ENCODE measurements around the gene CSMD2.
"Not testable (repeated sequence)": the region's sequence is repeated elsewhere in the genome, so short reads cannot be mapped to it uniquely, and the experiment has no call there.

The CSMD2 gene

DNA sequence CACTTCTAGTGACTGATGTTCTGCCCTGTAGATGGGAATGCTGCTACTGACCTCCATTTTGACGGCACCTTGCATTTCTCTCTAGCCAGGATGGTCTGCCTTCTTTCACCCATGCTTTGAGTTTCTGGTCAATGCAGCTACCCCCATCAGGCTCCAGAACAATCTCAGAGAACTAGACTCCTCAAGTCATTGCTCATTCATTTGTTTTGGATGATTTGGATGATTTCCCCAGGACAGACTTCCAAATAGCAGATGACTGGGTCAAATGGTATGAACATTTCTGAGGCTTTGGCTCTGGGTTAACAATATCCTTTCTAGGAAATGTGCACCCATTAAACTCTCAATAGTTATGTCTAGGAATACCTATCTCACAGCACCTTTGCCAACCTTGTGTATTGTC is 63.9 kb downstream of the CSMD2 start:
- no peak for DNase-seq

DNA sequence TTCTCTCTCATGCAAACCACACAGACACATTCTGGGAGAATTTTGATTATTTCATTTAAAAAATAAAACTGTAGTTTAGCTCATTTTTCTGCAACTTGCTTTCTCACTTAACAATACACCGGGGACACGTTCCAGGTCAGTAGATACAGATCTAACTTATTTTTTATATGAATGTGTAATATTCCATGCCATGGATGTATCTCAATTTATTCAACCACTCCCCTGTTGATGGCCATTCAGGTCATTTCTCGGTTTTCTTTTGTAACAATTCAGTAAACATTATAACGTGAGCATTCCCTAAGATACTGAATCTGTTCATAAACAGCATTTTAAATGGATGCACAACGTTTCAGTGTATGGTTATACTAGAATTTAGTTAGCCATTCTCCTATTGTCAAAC is 64.7 kb downstream of the CSMD2 start:
- DNase-seq = no peak

DNA sequence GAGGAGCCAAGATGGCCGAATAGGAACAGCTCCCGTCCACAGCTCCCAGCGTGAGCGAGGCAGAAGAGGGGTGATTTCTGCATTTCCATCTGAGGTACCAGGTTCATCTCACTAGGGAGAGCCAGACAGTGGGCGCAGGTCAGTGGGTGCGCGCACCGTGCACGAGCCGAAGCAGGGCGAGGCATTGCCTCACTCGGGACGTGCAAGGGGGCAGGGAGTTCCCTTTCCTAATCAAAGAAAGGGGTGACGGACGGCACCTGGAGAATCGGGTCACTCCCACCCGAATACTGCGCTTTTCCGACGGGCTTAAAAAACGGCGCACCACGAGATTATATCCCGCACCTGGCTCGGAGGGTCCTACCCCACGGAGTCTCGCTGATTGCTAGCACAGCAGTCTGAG is 72.6 kb downstream of the CSMD2 start:
- not testable (repeated sequence) for DNase-seq

DNA sequence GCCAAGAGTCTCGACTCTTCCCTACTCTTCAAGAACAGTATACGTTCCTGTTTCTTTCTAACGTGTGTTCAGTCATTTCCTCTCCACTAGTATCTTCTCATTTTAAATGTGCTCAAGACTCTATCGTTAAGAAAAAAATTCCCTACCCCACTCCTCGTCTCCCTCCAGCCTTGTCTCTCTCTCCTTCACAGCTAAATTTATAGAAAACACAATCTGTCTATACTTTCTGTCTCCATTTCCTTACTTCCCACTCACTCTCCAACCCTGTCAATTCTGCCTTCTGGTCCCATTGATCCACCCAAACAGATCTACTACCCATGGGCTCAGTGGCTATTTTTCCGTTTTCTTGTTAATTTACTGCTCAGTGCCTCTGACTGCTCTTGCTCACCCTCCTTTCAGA is 75.3 kb downstream of the CSMD2 start:
- no peak for DNase-seq

DNA sequence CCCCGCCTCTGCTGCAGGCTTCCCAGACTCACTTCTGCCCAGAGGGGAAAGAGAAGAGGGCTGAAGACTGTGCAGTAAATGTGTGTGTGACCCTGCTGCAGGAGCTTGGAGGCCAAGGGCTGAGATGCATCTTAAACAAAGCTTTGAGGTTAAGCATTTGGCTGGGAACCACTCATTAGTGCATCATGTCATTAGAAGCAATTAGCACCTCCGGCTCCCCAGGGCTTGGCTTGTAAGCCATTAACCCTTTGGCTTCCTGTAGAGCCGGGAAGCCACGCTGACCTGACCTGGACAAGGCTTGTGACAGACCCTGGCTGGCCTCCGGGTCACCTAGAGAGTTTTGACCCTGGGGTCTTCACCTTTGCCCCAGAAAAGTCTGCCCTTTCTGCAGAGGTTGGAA is 77.0 kb downstream of the CSMD2 start:
- DNase-seq = no peak

DNA sequence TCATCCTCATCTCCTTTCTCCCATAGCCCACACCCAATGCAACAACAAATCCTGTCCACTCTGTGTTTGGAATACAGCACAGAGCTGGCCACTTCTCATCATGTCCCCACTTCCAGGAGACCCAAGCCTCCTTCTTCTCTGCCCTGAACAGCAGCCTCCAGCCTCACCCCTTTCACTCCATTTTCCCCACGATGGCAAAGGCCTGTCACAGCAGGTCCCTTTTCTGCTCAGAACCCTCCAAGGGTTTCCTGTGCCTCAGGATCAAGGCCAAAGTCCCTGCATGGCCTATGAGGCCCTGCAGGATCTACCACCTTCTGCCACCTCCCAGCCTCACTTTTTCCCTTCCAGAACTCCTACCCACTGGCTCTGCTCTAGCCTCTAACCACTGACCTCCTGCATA is 78.5 kb downstream of the CSMD2 start:
- no peak for DNase-seq

DNA sequence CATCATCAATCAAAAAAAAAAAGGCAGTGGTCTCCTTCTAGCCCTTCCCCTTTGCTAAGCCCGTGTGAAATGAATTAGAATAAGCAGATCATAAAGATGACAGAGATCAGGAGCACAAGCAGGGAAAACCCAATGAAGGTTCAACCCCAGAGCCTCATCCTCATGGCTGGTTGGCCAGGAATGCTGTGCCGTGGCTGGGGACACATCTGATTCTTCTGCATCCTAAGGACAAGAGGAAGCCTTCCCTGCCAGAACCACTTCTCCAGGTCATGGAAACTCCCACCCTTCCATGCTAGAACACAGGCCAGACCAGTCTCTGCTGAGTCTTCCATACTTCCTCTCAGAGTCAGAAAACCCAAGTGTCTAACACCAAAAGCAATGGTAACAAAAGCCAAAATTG is 81.1 kb downstream of the CSMD2 start:
- DNase-seq = no peak

DNA sequence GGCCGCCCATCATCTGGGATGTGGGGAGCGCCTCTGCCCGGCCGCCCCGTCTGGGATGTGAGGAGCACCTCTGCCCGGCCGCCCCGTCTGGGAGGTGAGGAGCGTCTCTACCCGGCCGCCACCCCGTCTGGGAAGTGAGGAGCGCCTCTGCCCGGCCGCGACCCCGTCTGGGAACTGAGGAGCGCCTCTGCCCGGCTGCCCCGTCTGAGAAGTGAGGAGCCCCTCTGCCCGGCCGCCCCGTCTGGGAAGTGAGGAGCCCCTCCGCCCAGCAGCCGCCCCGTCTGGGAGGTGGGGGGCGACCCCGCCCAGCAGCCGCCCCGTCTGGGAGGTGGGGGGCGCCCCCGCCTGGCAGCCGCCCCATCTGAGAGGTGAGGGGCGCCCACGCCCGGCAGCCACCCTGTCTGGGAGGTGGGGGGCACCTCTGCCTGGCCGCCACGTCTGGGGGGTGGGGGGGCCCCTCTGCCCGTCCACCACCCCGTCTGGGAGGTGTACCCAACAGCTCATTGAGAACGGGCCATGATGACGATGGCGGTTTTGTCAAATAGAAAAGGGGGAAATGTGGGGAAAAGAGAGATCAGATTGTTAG is 82.9 kb downstream of the CSMD2 start:
- DNase-seq = not testable (repeated sequence)

DNA sequence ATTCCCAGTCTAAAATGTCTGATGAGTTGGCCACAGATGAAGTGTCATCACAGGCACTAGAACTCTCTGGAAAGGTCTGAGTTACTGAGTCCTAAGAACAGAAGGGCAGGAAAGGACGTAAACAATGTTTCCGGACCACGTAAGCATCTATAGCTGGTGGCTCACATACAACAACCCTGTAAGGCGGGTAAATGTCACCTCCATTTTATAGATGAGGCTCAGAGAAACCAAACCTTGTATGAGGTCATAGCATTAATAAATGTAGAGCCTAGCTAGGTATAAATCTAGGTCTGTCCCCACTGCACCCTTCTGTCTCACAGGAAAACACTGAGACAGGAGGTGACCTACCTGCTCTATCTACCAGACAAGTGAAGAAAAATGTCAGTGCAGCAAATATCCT is 86.6 kb downstream of the CSMD2 start:
- no peak for DNase-seq

DNA sequence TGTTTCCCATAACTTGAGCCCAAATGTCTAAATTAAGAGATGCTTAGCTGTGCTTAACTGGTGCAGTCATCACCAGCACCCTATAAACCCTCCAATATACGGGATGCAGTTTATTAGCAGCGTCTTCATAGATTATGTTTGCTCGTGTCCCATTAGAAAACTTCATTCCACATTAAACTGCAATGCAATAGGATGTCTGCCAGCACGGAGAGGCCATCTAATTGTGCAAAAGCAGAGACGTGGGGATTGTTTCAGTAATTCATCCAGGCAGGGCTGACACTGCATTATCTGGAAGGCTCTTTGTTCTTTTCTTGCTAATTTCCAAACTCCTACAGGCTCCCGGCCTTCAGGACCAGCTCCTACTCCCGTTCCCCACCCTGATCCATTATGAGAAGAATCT is 89.5 kb downstream of the CSMD2 start:
- DNase-seq = no peak

DNA sequence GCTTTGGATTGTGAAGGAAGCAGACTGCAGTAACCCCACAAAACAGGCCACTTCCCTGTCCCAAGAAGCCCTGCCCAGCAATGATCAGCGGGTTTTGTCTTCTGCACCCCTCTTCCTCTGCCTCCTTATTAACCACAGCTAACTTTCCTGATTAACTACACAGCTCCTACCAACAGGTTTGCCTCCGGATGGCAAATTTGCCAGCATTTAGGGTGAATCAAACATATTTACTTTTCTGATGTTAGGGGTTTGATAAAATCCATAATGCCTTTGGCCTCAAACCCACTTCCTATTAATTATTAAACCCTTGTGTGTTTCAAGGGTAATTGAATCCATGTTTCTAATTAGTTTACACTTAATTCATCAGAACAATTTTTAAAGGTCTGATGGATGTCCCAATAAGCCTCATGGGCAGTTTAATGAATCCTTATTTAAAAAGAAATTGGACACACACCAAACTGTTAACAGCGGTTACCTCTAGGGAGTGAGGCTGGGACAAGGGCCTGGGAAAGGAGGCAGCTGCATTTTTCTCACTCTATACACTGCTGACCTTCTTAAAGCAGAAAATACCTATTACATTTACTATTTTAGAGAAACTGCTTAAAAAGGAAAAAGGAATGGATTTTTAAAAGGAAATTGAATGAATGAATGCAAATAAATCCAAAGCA is 91.9 kb downstream of the CSMD2 start:
- DNase-seq = no peak

DNA sequence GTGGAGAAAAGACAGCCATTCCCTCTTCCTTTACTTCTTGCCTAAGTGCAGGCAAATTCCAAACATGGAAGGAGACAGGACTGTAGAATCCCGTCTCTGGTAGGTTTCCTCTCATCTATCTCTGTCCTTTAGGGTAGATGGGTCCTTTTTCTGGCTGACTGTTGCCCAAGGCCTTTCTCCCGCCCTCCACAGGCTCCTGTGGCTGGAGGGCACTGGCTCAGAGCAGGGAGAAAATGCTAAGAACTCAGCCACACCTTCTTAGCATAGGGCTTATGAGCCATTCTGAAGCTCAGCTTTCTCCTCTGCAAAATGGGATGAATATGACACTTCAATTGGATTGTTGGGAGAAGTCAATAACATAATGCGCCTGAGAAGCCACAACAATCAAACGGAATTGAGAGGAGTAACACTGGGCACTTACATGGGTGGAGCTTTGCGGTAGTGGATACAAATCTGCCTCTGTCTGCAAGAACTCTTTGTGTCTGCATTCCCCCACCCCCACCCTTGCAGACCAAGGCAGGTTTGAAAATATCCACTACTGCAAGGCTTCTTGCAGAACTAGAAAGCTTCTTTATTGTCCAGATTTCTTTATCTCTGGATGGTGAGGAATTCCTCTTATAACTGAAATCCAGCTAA is 94.7 kb downstream of the CSMD2 start:
- no peak for DNase-seq

DNA sequence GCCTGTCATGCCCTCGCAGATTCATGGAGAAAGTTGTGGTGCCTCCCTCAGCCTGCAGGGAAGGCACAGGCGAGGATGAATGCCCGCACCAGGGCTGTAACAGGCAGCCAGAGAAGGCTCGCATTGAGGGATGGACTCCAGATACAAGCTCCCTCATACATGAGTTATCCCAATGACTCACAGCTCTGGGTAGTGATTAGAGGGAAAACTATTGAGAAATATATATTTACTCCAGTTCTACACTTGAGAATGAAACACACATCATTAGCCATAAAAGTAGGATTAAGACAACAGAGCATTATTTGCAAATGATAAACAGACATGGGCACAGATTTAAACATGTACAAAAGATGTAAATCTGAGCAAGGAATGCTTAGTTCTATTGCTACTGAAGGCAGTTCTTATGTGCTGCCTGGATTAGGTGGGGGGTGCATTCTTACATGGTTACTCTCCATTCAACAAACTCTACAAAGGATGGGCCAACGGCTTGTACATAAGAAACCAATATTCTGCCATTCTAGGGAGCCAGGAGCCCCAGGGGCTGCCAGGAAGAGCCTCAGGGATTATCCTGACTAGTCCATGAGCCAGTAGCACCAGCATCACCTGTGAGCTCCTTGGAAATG is 97.9 kb downstream of the CSMD2 start:
- DNase-seq = no peak

DNA sequence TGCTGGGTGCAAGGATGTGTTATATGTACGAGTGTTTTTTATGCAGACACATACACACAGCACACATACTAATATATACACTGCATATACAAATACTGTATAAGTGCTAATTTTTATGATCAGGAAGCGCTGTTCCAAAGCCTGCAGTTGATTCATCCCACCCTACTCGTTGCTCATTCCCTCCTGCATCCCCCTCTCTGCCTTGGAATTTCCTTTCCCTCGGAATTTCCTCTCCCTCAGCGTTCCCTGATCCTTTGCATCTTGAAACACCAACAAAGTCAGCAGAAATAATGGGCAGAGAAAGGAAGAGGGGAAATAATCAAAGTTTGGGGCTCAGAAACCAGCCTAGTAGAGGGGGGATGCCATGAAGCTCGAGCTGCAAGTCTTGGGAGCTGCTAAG is 98.9 kb downstream of the CSMD2 start:
- no peak for DNase-seq

DNA sequence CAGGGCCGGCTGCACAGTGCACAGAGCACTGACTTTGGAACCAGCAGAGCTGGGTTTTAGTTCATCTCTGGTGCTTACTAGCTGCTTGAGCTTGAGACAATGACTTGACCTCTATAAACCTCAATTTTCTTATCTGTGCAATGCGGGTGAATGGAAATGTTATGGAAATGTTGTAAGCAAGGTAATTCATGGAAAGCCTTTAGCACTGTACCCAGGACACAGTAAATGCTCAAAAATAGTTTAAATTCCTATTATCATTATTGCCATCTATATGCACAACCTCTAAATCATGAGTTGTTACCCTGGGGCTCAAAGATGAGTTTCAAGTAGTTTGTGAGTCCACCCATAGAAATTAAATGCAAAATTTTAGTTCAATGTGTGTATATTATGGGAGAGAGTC is 99.5 kb downstream of the CSMD2 start:
- DNase-seq = no peak

DNA sequence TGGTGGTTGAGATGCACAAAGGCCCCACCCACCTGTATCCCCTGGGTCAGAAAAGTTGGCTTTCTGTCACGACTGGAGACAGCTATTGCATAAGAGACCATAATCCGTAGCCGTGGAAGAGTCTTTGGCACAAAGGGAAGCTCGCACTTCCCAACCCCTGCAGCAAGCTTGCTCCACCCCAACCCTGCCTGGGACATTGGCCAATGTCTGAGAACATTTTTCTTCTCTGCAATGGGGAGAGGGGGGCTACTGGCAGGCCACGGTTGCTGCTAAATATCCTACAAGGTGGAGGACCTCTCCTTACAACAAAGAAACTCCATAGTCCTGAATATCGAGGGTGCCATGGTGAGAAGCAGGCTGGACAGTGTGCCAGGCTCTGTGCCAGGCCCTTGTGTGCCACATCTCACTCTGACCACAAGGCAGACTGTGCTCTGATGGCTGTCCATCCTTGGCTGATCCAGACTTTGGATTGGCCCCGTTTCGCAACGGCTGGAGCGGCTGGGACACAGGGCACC is 104.1 kb downstream of the CSMD2 start:
- DNase-seq = no peak

DNA sequence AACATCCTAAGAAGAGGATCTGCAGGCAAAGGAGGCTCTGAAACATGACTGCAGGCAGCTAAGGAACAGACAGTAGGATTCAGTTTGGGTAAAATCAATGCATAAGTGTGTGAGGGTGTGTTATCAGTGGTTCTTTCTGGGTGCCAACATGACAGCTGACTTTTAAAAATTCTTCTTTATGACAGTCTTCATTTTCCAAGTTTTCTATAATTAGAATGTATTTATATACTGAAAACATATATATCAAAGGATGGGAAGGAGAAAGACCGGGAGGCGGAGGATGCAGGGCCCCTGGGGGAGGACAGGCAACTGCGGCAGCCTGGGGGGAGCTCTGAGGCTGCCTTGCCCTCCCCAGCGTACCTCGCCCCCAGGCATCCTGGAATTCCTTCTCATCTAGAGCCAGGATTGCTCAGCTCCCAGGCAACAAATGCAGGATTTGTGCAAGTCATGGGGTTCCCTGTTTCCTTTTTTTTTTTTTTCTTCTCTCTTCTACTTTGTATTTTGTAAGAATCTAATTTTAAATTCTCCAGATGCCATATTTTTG is 104.8 kb downstream of the CSMD2 start:
- DNase-seq = no peak

DNA sequence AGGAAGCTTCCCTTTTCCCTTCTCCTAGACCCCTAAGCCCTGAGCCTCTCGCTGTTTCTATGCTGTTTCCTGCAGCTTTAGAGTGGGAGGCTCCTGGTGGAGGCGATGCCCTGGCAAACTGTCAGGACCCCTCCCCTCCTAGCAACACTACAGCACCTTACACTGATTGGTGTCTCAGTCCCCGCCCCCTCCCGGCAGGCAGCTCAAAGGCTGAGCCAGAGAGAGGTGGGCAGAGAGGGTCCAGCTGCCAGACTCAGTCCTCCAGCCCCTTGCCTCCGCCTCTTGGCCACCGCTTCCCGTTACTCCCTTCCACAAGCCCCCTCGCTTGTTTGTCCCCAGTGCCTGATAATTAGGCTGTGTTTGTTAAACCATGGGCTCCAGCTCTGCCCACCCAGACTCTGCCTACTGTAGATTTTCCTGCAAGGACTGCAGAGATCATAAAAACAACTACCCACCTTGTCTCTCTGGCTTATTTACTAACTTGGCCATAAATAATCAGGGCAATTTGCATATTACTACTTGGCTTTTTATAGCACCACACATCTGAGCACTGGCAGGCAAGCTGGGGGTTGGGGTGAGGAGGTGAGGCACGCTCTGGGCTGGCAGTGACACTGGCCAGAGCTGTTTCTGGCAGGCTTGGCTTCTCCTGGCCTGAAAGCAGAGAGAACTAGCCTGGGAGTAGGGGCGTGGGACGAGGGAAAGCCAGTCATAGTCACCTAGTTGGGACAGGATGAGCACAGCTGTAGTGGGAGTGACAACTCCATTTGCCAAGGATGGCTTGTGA is 107.5 kb downstream of the CSMD2 start:
- no peak for DNase-seq

DNA sequence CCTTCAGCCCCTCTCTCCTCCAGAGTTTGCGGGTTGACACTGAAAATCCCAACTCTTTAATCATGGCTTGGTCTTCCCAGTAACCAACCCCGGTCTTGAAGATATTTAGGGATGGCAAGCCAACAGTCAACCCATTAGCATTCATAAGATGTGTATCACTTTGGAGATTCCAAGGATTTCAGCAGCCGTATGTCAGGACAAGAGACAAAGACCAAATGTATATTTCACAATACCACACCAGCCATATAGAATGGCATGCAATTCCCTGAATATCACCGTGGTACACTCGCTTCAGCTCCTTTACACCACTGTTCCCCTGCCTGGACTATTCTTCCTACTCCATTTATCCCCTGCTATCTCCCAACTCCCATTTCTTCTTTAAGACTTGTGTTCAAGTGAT is 109.2 kb downstream of the CSMD2 start:
- no peak for DNase-seq

DNA sequence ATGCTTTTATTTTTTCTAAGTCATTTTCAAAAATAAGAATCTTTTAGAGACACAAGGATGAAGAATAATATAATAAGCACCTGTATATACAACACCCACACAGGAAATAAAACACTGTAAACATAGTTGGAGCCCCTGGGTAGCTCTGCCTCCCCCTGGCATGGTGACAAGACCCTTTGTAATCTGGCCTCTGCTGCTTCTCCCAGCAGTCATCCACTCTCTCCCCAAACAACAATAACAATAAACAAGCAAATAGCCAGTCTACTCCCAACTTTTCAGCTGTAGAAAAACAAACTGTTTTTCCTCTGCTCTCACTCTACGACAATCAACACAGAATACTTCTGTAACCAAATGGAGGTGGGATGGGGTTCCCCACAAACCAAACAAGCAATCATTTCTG is 110.1 kb downstream of the CSMD2 start:
- no peak for DNase-seq

DNA sequence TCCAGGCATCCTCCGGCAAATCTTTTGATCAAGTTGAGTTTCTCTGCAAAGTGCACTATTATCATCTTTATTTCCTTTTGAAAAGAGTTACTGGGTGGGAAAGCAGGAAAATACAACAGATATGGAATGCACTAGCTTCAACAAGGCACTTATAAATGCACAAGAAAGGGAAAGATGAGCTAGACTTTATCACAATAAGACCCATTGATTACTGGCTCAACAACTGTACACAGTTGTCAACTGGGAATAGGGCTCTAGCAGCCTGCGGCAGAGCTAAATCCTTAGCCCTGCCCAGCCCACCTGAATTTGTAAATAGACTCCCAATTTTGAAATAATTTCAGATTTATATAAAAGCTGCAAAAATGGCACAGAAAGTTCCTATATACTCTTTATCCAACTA is 111.4 kb downstream of the CSMD2 start:
- DNase-seq = no peak

DNA sequence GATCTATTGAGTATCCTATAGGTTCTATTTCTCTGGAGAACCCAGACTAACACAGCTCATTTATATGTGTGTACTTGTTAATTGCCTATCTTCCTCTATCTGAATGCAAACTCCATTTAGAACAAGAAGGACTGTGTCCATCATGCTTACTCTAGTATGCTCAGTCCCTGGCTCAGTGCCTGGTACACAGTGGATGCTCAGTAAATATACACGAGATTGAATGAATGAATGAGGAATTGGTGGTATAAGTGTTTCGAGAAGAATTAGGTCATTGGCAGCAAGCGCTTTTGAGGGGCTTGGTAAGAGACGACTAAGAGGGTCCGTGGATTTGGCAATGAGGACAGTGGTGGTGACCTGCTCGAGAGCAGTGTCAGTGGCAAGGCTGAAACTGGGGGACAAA is 112.5 kb downstream of the CSMD2 start:
- no peak for DNase-seq

Measured in activated naive CD4-positive, alpha-beta T cell treated with anti-CD3 and anti-CD28 coated beads, Interleukin-2, amount 50 U/mL, for 16 hours (primary cell).